HG03095 (cell line): ENCODE results near the gene INTS15.
"Not testable (repeated sequence)": the region's sequence is repeated elsewhere in the genome, so short reads cannot be mapped to it uniquely, and the experiment has no call there.

Source experiments
- ATAC-seq: cut with Tn5 transposase; IDR thresholded peaks from one replicate; pipeline ENCODE4 v1.9.1; 2021; ENCODE audit warnings: moderate library complexity; ENCODE audit not compliant: unreplicated experiment

INTS15 gene

GRCh38 chr7:6616854-6617643 lies 27.2 kb downstream of the INTS15 start:
- ATAC-seq = no peak

- no peak for ATAC-seq
Measured at GRCh38 chr7:6618621-6619020, 28.8 kb downstream of the INTS15 start.

GRCh38 chr7:6619961-6620360 lies 30.1 kb downstream of the INTS15 start:
- ATAC-seq = no peak

- no peak for ATAC-seq
Measured at GRCh38 chr7:6621195-6622133, 31.6 kb downstream of the INTS15 start.

GRCh38 chr7:6622134-6622710 lies 32.4 kb downstream of the INTS15 start:
- no peak for ATAC-seq

GRCh38 chr7:6623589-6624245 lies 33.9 kb downstream of the INTS15 start:
- no peak for ATAC-seq

- ATAC-seq = no peak
Measured at GRCh38 chr7:6624246-6624611, 34.4 kb downstream of the INTS15 start.

GRCh38 chr7:6628045-6628444 lies 38.2 kb downstream of the INTS15 start:
- no peak for ATAC-seq

- ATAC-seq = no peak
Measured at GRCh38 chr7:6630007-6630849, 40.4 kb downstream of the INTS15 start.

- ATAC-seq = no peak
Measured at GRCh38 chr7:6631605-6632004, 41.8 kb downstream of the INTS15 start.

GRCh38 chr7:6634021-6634420 lies 44.2 kb downstream of the INTS15 start:
- ATAC-seq = no peak

- not testable (repeated sequence) for ATAC-seq
Measured at GRCh38 chr7:6634971-6635370, 45.1 kb downstream of the INTS15 start.

- ATAC-seq = peak; percentile 56
Measured at GRCh38 chr7:6636741-6637543, 47.1 kb downstream of the INTS15 start, which contains the start of gene ZNF316. Gene ZNF316 (plus strand): TSS chr7:6637318. CDS start chr7:6642410, 5,092 bp downstream.

GRCh38 chr7:6637544-6638229 lies 47.9 kb downstream of the INTS15 start:
- peak; percentile 69 for ATAC-seq

- ATAC-seq = no peak
Measured at GRCh38 chr7:6639032-6639431, 49.2 kb downstream of the INTS15 start.

- ATAC-seq = no peak
Measured at GRCh38 chr7:6639627-6640026, 49.8 kb downstream of the INTS15 start.

GRCh38 chr7:6640246-6640721 lies 50.5 kb downstream of the INTS15 start:
- no peak for ATAC-seq

GRCh38 chr7:6641305-6642035 lies 51.6 kb downstream of the INTS15 start:
- ATAC-seq = no peak
